Left lung (tissue), 10 donors: Measurements from ENCODE around the gene GAS2L1. TPM values are rescaled to one million over a fixed set of nuclear protein-coding genes. Genes with fewer than 3 reads are reported as not detected.

ENCODE experiments used
- ATAC-seq: fragments of 200-7000 bp; cut with Tn5 transposase; one replicate; pipeline ENCODE4 v1.9.1; 2020; ENCODE audit warnings: moderate library complexity
- DNase-seq, 4 donors: peaks; one replicate each; pipeline ENCODE4 v3.0.0-alpha.2; 2013 to 2020
- H3K27ac ChIP-seq, 2 donors: fragments of 200-600 bp; sonication (generic) in 1 of 2; one replicate each; pipeline versions ENCODE4 v1.5.0 to v1.8.0; 2020 to 2021
- H3K27me3 ChIP-seq, 2 donors: fragments of 200-600 bp; sonication (generic) in 1 of 2; one replicate each; pipeline versions ENCODE4 v1.5.0 to v1.8.0; 2020 to 2021
- H3K36me3 ChIP-seq, 2 donors: fragments of 200-600 bp; sonication (generic) in 1 of 2; one replicate each; pipeline versions ENCODE4 v1.5.0 to v1.8.0; 2020 to 2021
- H3K4me1 ChIP-seq, 2 donors: fragments of 200-600 bp; one replicate each; pipeline ENCODE4 v1.8.0; 2021
- H3K4me3 ChIP-seq, 2 donors: fragments of 200-600 bp; sonication (generic) in 1 of 2; one replicate each; pipeline versions ENCODE4 v1.5.0 to v1.8.0; 2020 to 2021; ENCODE audit warnings: mild to moderate bottlenecking in 1 of 2
- H3K9me3 ChIP-seq, 2 donors: fragments of 200-600 bp; sonication (generic) in 1 of 2; one replicate each; pipeline versions ENCODE4 v1.5.0 to v1.8.0; 2020 to 2021
- intact Hi-C, 2 donors: fragments of 100-400 bp; cut with DNase I; formaldehyde crosslinking; loops; one replicate each; pipeline versions ENCODE4 v1.11.2 to v1.14.2; 2022
- polyA plus RNA-seq, 6 donors: library from polyadenylated mRNA; unstranded; fragments of 120-200 nt; gene quantifications; one replicate each; pipeline ENCODE4 v1.2.1, GENCODE V29; 2013; ENCODE audit not compliant: insufficient read length in 6 of 6
- total RNA-seq, 2 donors: library from RNA; stranded (reverse); fragmentation: NEBNext Ultra II Directional; extraction: Animal tissue kit (Norgen Biotek cat#: 25700); gene quantifications; one replicate each; pipeline ENCODE4 v1.2.1, GENCODE V29; 2021
- TF ChIP-seq, protein P1 (sequence below), 2 donors: fragments of 200-600 bp; sonication (generic) in 1 of 2; IDR thresholded peaks; one replicate each; pipeline versions ENCODE4 v1.5.0 to v1.8.0; 2021; ENCODE audit warnings: antibody characterized with exemption in 2 of 2
- donor health status: DM: no; HTN: yes; CAD: no.
- donor health status: DM: no; HTN: no; CAD: no.

Gene GAS2L1
- total and polyA plus RNA-seq, 8 donors: 5.3 to 32.6 (median 9.1) TPM

DNA sequence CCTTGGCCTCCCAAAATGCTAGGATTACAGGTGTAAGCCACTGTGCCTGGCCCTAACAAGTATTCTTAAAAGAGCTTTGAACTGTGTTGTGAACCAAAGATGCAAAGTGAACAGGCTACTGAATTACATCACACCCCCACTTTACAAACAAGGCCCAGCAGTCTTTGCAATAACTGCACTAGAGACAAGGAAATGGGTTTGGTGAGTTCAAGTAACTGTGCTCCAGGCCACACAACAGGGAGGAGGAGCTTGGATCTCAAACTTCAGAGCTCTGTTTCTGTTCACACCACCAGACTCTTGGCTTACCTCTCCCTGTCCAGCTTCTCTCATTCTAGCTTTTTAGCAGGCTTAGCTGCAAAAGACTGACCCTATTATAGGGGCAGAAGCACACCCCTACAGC, 39.5 kb downstream of the GAS2L1 start:
- H3K36me3 ChIP-seq: peaks cover 0 to 100% of the 10 kb centered on the region in 2 donors
- intact Hi-C loops: no loop called here

DNA sequence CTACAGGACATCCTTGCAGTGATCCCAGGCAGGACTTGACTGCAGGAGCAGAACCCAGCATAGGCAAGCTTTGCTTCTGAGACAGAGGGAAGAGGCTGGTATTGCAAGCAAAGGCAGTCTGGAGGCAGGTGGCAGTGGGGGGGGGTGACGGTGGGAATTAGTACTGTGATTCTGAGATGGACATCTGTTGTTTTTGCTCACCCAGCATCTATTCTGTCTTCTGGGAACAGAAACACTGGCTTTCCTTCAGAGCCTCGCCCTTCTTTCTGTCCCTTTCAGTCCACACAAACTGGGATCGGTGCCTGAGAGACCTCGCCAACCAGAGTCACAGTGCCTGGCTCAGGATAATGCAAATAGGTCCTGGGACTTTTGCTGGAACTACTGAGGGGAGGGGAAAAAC, 40.2 kb downstream of the GAS2L1 start:
- Histone ChIP-seq H3K4me1 (no peaks in the 10 kb centered on the region), H3K27ac (no peak overlapping the region), H3K27me3 (no peaks in the 10 kb centered on the region), H3K36me3 (peaks cover 0 to 100% of the 10 kb centered on the region in 2 donors), H3K9me3 (no peaks in the 10 kb centered on the region), H3K4me3 (no peak overlapping the region)
- ATAC-seq (no peak), DNase-seq (no peak)
- TF ChIP-seq, protein P1, sequence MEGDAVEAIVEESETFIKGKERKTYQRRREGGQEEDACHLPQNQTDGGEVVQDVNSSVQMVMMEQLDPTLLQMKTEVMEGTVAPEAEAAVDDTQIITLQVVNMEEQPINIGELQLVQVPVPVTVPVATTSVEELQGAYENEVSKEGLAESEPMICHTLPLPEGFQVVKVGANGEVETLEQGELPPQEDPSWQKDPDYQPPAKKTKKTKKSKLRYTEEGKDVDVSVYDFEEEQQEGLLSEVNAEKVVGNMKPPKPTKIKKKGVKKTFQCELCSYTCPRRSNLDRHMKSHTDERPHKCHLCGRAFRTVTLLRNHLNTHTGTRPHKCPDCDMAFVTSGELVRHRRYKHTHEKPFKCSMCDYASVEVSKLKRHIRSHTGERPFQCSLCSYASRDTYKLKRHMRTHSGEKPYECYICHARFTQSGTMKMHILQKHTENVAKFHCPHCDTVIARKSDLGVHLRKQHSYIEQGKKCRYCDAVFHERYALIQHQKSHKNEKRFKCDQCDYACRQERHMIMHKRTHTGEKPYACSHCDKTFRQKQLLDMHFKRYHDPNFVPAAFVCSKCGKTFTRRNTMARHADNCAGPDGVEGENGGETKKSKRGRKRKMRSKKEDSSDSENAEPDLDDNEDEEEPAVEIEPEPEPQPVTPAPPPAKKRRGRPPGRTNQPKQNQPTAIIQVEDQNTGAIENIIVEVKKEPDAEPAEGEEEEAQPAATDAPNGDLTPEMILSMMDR (IDR thresholded peaks at IDR 0.05): no peak
- intact Hi-C loops: no loop called here

More for the DNA sequence above, 39.5 kb downstream of the GAS2L1 start:
- no peaks in the 10 kb centered on the region for H3K27me3 ChIP-seq
- TF ChIP-seq, protein P1 (IDR thresholded peaks at IDR 0.05): no peak
- no peaks in the 10 kb centered on the region for H3K9me3 ChIP-seq
- no peak overlapping the region for H3K4me3 ChIP-seq
- no peaks in the 10 kb centered on the region for H3K4me1 ChIP-seq
- DNase-seq (no peak), ATAC-seq (peak; percentile 57)
- H3K27ac ChIP-seq: no peak overlapping the region

DNA sequence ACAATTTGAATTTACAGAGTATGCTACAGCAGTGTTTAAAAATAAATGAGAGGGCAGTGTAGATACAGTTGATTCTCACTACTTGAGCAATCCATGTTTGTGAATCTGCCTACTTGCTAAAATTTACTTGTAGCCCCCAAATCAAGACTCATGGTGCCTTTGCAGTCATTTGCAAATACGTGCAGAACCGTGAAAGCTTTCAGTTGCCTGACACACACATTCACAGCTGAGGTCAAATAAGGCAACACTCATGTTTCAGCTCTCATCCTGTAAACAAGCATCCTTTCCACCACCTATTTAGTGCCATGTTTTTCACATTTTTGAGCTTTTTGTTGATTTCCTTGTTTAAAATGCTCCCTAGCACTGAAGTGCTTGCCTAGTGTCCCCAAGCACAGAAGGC, 41.6 kb downstream of the GAS2L1 start:
- DNase-seq (no peak), ATAC-seq (no peak)
- Histone ChIP-seq H3K27me3 (no peaks in the 10 kb centered on the region), H3K27ac (no peak overlapping the region), H3K36me3 (peaks cover 0 to 100% of the 10 kb centered on the region in 2 donors), H3K4me3 (no peak overlapping the region), H3K4me1 (no peaks in the 10 kb centered on the region), H3K9me3 (no peaks in the 10 kb centered on the region)
- TF ChIP-seq, protein P1 (IDR thresholded peaks at IDR 0.05): no peak
- intact Hi-C loops: no loop called here

DNA sequence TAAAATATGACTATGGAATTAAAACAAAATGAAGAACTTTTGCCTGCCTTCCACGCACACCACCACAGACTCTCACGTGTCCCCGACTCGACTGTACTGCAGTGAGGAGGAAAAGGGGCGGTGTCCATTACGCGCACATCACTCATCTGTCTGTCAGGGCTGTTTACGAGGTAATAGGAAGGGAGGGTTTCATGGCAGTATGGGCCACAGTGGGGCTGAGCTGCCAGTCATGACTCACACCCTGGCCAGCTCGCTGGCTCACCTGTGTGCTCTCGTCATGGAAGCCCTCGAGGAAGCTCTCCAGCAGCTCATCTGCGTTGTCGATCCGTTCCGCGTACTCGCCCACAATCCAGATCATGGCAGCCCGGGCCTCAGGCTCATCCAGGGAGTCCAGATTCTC, 42.5 kb downstream of the GAS2L1 start:
- H3K27ac ChIP-seq: no peak overlapping the region
- DNase-seq: no peak

DNA sequence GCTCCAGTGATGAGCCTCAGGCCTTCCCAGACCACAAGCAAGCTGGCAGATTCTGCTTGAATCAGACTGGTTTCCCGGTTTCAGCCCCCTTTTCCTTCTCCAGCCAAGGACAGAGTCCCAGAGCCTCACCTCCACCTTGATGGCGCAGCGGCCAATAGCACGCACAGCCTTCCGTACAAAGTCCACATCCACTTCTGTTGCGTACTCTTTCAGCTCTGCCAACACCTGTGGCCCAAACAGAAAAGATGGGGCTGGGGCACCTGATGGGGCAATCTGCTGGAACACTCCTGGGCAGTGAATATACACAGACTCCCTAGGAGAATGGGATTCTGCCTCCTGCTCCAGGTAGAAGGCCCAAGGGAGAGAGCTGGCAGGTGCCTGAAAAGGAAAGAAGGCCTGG, 44.6 kb downstream of the GAS2L1 start:
- Histone ChIP-seq H3K36me3 (peaks cover 0 to 100% of the 10 kb centered on the region in 2 donors), H3K4me3 (no peak overlapping the region), H3K4me1 (no peaks in the 10 kb centered on the region), H3K9me3 (no peaks in the 10 kb centered on the region), H3K27ac (no peak overlapping the region), H3K27me3 (no peaks in the 10 kb centered on the region)
- DNase-seq (no peak), ATAC-seq (no peak)
- TF ChIP-seq, protein P1 (IDR thresholded peaks at IDR 0.05): no peak
- intact Hi-C loops: no loop called here

More for the DNA sequence above, 42.5 kb downstream of the GAS2L1 start:
- no peak for ATAC-seq
- Histone ChIP-seq H3K36me3 (peaks cover 0 to 100% of the 10 kb centered on the region in 2 donors), H3K4me1 (no peaks in the 10 kb centered on the region), H3K9me3 (no peaks in the 10 kb centered on the region), H3K4me3 (no peak overlapping the region), H3K27me3 (no peaks in the 10 kb centered on the region)
- intact Hi-C loops: no loop called here
- TF ChIP-seq, protein P1 (IDR thresholded peaks at IDR 0.05): no peak
